ENCODE measurements around the gene NCOA1.
A peak's percentile ranks its signal among the peaks of the same experiment; 100 is the strongest.
"Not testable (repeated sequence)": the region's sequence is repeated elsewhere in the genome, so short reads cannot be mapped to it uniquely, and the experiment has no call there.

The NCOA1 gene

GRCh38 chr2:24477229-24477628 is 13.8 kb upstream of the NCOA1 start:
- no peak for DNase-seq

- no peak for DNase-seq
Observed at GRCh38 chr2:24478243-24478642, 12.8 kb upstream of the NCOA1 start.

GRCh38 chr2:24480245-24480644 is 10.8 kb upstream of the NCOA1 start:
- no peak for DNase-seq

GRCh38 chr2:24482251-24482971 is 8.6 kb upstream of the NCOA1 start:
- no peak for DNase-seq

GRCh38 chr2:24482972-24483300 is 8.1 kb upstream of the NCOA1 start:
- no peak for DNase-seq

- not testable (repeated sequence) for DNase-seq
Observed at GRCh38 chr2:24484677-24485076, 6.4 kb upstream of the NCOA1 start.

GRCh38 chr2:24485197-24485596 is 5.9 kb upstream of the NCOA1 start:
- no peak for DNase-seq

GRCh38 chr2:24486636-24487205 is 4.3 kb upstream of the NCOA1 start:
- no peak for DNase-seq

GRCh38 chr2:24489465-24490180 is 1.4 kb upstream of the NCOA1 start:
- DNase-seq = no peak

- no peak for DNase-seq
Observed at GRCh38 chr2:24490181-24490689, 819 bp upstream of the NCOA1 start.

- peak; percentile 76 for DNase-seq
Observed at GRCh38 chr2:24491542-24492420, 727 bp downstream of the NCOA1 start.

- DNase-seq = peak; percentile 21
Observed at GRCh38 chr2:24492421-24493279, 1.6 kb downstream of the NCOA1 start.

GRCh38 chr2:24493713-24494112 is 2.7 kb downstream of the NCOA1 start:
- DNase-seq = no peak

GRCh38 chr2:24494410-24494809 is 3.4 kb downstream of the NCOA1 start:
- no peak for DNase-seq

GRCh38 chr2:24495451-24495850 is 4.4 kb downstream of the NCOA1 start:
- DNase-seq = no peak

- no peak for DNase-seq
Observed at GRCh38 chr2:24496959-24497358, 5.9 kb downstream of the NCOA1 start.

GRCh38 chr2:24497685-24498084 is 6.6 kb downstream of the NCOA1 start:
- DNase-seq = no peak

- no peak for DNase-seq
Observed at GRCh38 chr2:24498121-24498520, 7.1 kb downstream of the NCOA1 start.

- no peak for DNase-seq
Observed at GRCh38 chr2:24501813-24502212, 10.8 kb downstream of the NCOA1 start.

GRCh38 chr2:24505534-24506275 is 14.7 kb downstream of the NCOA1 start:
- no peak for DNase-seq

- DNase-seq = no peak
Observed at GRCh38 chr2:24507549-24507948, 16.5 kb downstream of the NCOA1 start.

All from CD4-positive, alpha-beta T cell treated with Interleukin-21 for 1 hour (primary cell).